Neural cell (in vitro differentiated cells): Measurements from ENCODE around the gene DCLK1. TPM values are rescaled to one million over a fixed set of nuclear protein-coding genes. Genes with fewer than 3 reads are reported as not detected.
A peak's percentile ranks its signal among the peaks of the same experiment; 100 is the strongest.

Experiments used
- H2AFZ ChIP-seq: fragments of 200-600, 300-800 bp; sonication (generic), shearing (Covaris generic); 2 replicates; pipeline ENCODE4 v1.6.0; 2014; ENCODE audit warnings: low read depth, mild to moderate bottlenecking, antibody characterized with exemption, low read length, moderate library complexity
- H3F3A ChIP-seq: fragments of 200-600 bp; shearing (Covaris generic); 2 replicates; pipeline ENCODE4 v1.6.1; 2016; ENCODE audit warnings: mild to moderate bottlenecking, moderate library complexity, mixed read lengths, antibody characterized with exemption, low read length; ENCODE audit not compliant: insufficient read depth, poor library complexity, severe bottlenecking
- H3K27ac ChIP-seq: fragments of 200-600, 300-800 bp; sonication (generic), shearing (Covaris generic); 2 replicates; pipeline ENCODE4 v1.5.1; 2014; ENCODE audit warnings: mild to moderate bottlenecking, low read length, moderate library complexity
- H3K27me3 ChIP-seq: fragments of 300-800, 200-600 bp; sonication (generic), shearing (Covaris generic); 2 replicates; pipeline ENCODE4 v1.6.0; 2014; ENCODE audit warnings: mild to moderate bottlenecking, low read depth, low read length, moderate library complexity; ENCODE audit not compliant: insufficient read depth
- H3K36me3 ChIP-seq: fragments of 300-800, 200-600 bp; sonication (generic), shearing (Covaris generic); 2 replicates; pipeline ENCODE4 v1.5.1; 2014; ENCODE audit warnings: mild to moderate bottlenecking, antibody characterized with exemption, low read length, moderate library complexity; ENCODE audit not compliant: insufficient read depth
- H3K4me2 ChIP-seq: fragments of 300-800, 200-600 bp; sonication (generic), shearing (Covaris generic); 2 replicates; pipeline ENCODE4 v1.6.0; 2014; ENCODE audit warnings: mild to moderate bottlenecking, low read length
- H3K4me3 ChIP-seq: fragments of 300-800, 200-600 bp; sonication (generic), shearing (Covaris generic); 2 replicates; pipeline ENCODE4 v1.5.1; 2014; ENCODE audit warnings: mild to moderate bottlenecking, low read length, moderate library complexity
- H3K79me2 ChIP-seq: fragments of 200-600 bp; shearing (Covaris generic); replicated peaks from 2 replicates; pipeline ENCODE4 v1.6.0; 2014; ENCODE audit warnings: mild to moderate bottlenecking, low read length, moderate library complexity; ENCODE audit not compliant: insufficient read depth
- H3K9ac ChIP-seq: fragments of 300-800, 200-600 bp; sonication (generic), shearing (Covaris generic); 2 replicates; pipeline ENCODE4 v1.6.1; 2016; ENCODE audit warnings: mild to moderate bottlenecking, low read length, mixed read lengths
- H3K9me2 ChIP-seq: fragments of 200-600 bp; shearing (Covaris generic); 2 replicates; pipeline ENCODE4 v1.6.1; 2016; ENCODE audit warnings: mild to moderate bottlenecking, low read length, mixed read lengths; ENCODE audit not compliant: insufficient read depth
- H3K9me3 ChIP-seq: fragments of 200-600, 300-800 bp; sonication (generic), shearing (Covaris generic); 2 replicates; pipeline ENCODE4 v1.6.1; 2016; ENCODE audit warnings: mild to moderate bottlenecking, mixed run types, low read length, moderate library complexity, mixed read lengths
- H4K20me1 ChIP-seq: fragments of 200-600 bp; shearing (Covaris generic); 2 replicates; pipeline ENCODE4 v1.6.1; 2016; ENCODE audit warnings: mild to moderate bottlenecking, mixed run types; ENCODE audit not compliant: insufficient read depth
- EP300 ChIP-seq: fragments of 450-650 bp; conservative IDR thresholded peaks from 2 replicates; pipeline ENCODE4 v1.6.1; 2014; ENCODE audit warnings: antibody characterized with exemption, mild to moderate bottlenecking, moderate library complexity; ENCODE audit not compliant: poor library complexity, severe bottlenecking
- EZH2 ChIP-seq: fragments of 200-600, 300-800 bp; shearing (Covaris generic), sonication (generic); IDR thresholded peaks from 2 replicates; pipeline ENCODE4 v1.6.1; 2014; ENCODE audit warnings: antibody characterized with exemption, low read length, borderline replicate concordance, mild to moderate bottlenecking; ENCODE audit not compliant: insufficient read depth, poor library complexity, severe bottlenecking
- MXI1 ChIP-seq: fragments of 450-650 bp; conservative IDR thresholded peaks from 2 replicates; pipeline ENCODE4 v1.6.1; 2014; ENCODE audit warnings: antibody characterized with exemption, mild to moderate bottlenecking; ENCODE audit not compliant: poor library complexity, severe bottlenecking
- POLR2AphosphoS5 ChIP-seq: IDR thresholded peaks from 2 replicates; pipeline ENCODE4 v1.6.1; 2012
- RAD21 ChIP-seq: fragments of 450-650 bp; conservative IDR thresholded peaks from 2 replicates; pipeline ENCODE4 v1.6.1; 2014; ENCODE audit warnings: antibody characterized with exemption, mild to moderate bottlenecking, moderate library complexity
- SMC3 ChIP-seq: fragments of 450-650 bp; conservative IDR thresholded peaks from 2 replicates; pipeline ENCODE4 v1.6.1; 2014; ENCODE audit warnings: antibody characterized with exemption, mild to moderate bottlenecking, moderate library complexity; ENCODE audit not compliant: poor library complexity
- TAF1 ChIP-seq: IDR thresholded peaks from 2 replicates; pipeline ENCODE4 v1.6.1; 2012; ENCODE audit warnings: low read depth
- polyA plus RNA-seq: library from polyadenylated mRNA; depleted of rRNA; stranded (reverse); fragments of >200 nt; gene quantifications from 2 replicates; pipeline ENCODE4 v1.2.3, GENCODE V29; 2014
- TF ChIP-seq, protein P1 (sequence below): fragments of 450-650 bp; IDR thresholded peaks from 2 replicates; pipeline ENCODE4 v1.5.1; 2014; ENCODE audit warnings: antibody characterized with exemption, mild to moderate bottlenecking, moderate library complexity; ENCODE audit not compliant: poor library complexity, severe bottlenecking
- TF ChIP-seq, protein P2 (sequence below): IDR thresholded peaks from 2 replicates; pipeline ENCODE4 v1.6.1; 2012; ENCODE audit warnings: borderline replicate concordance

Gene DCLK1
- polyA plus RNA-seq, 1 donor from 2014 or later, result 124 TPM

DNA sequence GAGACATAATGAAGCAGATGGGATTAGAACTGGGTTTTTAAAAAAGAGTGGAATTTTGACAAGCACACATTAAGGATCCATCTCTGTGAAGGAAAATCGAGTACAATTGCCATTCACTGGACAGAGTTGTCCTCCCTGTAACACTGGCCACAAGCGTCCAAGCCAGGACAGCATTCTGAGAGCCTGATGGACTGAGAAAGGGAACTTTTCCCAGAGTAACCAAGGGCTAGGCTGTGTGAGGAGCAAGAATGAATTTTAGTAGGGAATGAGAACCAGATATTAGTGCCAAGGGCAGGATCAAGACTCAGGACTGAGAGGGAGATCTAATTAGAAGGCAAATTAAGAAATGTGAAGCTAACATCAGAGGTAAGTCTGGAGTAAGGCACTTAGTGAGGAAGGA, 73.1 kb downstream of the DCLK1 start:
- Histone ChIP-seq H3K27me3 (no peaks in the 10 kb centered on the region), H3K27ac (peak overlapping the region; percentile 42), H3K36me3 (no peaks in the 10 kb centered on the region), H3K9me3 (no peaks in the 10 kb centered on the region), H3K4me3 (no peak overlapping the region), H3K9me2 (no peaks in the 10 kb centered on the region), H3K79me2 (peaks cover 39% of the 10 kb centered on the region), H4K20me1 (no peaks in the 10 kb centered on the region), H3K9ac (no peak overlapping the region), H3F3A (no peaks in the 10 kb centered on the region), H2AFZ (no peak overlapping the region), H3K4me2 (no peak overlapping the region)
- TF ChIP-seq SMC3 (no peak), TAF1 (no peak)

DNA sequence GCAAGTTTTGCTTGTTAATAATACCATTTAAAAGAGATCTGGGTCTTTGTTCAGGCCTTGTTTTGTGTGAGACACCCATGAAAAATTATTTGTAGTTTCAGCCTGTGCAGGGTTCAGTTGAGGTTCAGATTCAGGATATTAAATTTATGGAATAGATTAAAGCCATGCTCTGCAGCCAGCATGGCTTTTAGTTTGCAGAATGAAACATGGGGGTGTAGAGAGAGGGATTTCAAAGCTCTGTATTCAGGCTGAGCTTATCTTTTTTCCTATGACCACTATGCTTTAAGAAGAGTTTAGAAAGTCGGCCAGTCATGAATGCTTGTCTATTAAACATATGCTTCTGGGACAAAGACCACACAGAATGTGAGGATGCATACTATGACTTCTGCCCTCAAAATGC, 73.6 kb downstream of the DCLK1 start:
- no peak overlapping the region for H3K4me3 ChIP-seq
- H3F3A ChIP-seq, result no peaks in the 10 kb centered on the region
- TF ChIP-seq POLR2AphosphoS5, result no peak
- TF ChIP-seq, protein P1, sequence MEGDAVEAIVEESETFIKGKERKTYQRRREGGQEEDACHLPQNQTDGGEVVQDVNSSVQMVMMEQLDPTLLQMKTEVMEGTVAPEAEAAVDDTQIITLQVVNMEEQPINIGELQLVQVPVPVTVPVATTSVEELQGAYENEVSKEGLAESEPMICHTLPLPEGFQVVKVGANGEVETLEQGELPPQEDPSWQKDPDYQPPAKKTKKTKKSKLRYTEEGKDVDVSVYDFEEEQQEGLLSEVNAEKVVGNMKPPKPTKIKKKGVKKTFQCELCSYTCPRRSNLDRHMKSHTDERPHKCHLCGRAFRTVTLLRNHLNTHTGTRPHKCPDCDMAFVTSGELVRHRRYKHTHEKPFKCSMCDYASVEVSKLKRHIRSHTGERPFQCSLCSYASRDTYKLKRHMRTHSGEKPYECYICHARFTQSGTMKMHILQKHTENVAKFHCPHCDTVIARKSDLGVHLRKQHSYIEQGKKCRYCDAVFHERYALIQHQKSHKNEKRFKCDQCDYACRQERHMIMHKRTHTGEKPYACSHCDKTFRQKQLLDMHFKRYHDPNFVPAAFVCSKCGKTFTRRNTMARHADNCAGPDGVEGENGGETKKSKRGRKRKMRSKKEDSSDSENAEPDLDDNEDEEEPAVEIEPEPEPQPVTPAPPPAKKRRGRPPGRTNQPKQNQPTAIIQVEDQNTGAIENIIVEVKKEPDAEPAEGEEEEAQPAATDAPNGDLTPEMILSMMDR, result no peak
- no peak for TF ChIP-seq SMC3
- TF ChIP-seq RAD21, result no peak
- TF ChIP-seq, protein P2, sequence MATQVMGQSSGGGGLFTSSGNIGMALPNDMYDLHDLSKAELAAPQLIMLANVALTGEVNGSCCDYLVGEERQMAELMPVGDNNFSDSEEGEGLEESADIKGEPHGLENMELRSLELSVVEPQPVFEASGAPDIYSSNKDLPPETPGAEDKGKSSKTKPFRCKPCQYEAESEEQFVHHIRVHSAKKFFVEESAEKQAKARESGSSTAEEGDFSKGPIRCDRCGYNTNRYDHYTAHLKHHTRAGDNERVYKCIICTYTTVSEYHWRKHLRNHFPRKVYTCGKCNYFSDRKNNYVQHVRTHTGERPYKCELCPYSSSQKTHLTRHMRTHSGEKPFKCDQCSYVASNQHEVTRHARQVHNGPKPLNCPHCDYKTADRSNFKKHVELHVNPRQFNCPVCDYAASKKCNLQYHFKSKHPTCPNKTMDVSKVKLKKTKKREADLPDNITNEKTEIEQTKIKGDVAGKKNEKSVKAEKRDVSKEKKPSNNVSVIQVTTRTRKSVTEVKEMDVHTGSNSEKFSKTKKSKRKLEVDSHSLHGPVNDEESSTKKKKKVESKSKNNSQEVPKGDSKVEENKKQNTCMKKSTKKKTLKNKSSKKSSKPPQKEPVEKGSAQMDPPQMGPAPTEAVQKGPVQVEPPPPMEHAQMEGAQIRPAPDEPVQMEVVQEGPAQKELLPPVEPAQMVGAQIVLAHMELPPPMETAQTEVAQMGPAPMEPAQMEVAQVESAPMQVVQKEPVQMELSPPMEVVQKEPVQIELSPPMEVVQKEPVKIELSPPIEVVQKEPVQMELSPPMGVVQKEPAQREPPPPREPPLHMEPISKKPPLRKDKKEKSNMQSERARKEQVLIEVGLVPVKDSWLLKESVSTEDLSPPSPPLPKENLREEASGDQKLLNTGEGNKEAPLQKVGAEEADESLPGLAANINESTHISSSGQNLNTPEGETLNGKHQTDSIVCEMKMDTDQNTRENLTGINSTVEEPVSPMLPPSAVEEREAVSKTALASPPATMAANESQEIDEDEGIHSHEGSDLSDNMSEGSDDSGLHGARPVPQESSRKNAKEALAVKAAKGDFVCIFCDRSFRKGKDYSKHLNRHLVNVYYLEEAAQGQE, result no peak
- no peak for TF ChIP-seq EP300
- TF ChIP-seq EZH2, result no peak
- TF ChIP-seq MXI1, result no peak
- TF ChIP-seq TAF1, result no peak
- no peak overlapping the region for H3K27ac ChIP-seq
- no peaks in the 10 kb centered on the region for H3K9me3 ChIP-seq
- H3K9me2 ChIP-seq, result no peaks in the 10 kb centered on the region
- H3K9ac ChIP-seq, result no peak overlapping the region
- no peaks in the 10 kb centered on the region for H4K20me1 ChIP-seq
- no peaks in the 10 kb centered on the region for H3K36me3 ChIP-seq
- H3K4me2 ChIP-seq, result no peak overlapping the region
- H2AFZ ChIP-seq, result no peak overlapping the region
- peaks cover 35% of the 10 kb centered on the region for H3K79me2 ChIP-seq
- H3K27me3 ChIP-seq, result no peaks in the 10 kb centered on the region

DNA sequence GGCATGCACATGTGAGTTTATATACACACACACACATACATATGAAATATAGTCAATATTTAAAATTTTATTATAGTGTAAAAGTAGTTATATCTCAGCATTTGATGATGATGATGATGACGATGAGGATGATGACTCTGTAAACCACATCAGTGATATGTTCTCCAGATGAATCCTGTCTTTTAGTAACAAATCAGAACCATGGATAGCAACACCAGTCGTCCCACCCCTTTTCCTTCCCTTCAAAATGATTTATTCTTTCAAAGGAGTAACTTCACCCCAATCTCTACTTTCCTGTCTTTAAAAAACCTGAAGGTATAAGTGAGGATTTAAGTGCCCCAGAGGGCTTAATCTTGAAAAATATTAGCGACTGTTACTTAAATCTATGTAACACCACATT, 74.1 kb downstream of the DCLK1 start:
- Histone ChIP-seq H3K9me3 (no peaks in the 10 kb centered on the region), H3K27ac (no peak overlapping the region), H3K4me3 (no peak overlapping the region), H3K9me2 (no peaks in the 10 kb centered on the region), H4K20me1 (no peaks in the 10 kb centered on the region), H3K79me2 (peaks cover 30% of the 10 kb centered on the region), H2AFZ (no peak overlapping the region), H3K36me3 (no peaks in the 10 kb centered on the region), H3K4me2 (no peak overlapping the region), H3K9ac (no peak overlapping the region), H3F3A (peaks cover 4% of the 10 kb centered on the region), H3K27me3 (no peaks in the 10 kb centered on the region)
- TF ChIP-seq EP300 (no peak), RAD21 (no peak), EZH2 (no peak), POLR2AphosphoS5 (no peak), TAF1 (no peak), MXI1 (no peak), SMC3 (no peak)
- TF ChIP-seq, protein P2, result no peak
- TF ChIP-seq, protein P1, result no peak
